ENCODE data around the gene SERPINB1.
"Not testable (repeated sequence)": the region's sequence is repeated elsewhere in the genome, so short reads cannot be mapped to it uniquely, and the experiment has no call there.

SERPINB1 gene

DNA sequence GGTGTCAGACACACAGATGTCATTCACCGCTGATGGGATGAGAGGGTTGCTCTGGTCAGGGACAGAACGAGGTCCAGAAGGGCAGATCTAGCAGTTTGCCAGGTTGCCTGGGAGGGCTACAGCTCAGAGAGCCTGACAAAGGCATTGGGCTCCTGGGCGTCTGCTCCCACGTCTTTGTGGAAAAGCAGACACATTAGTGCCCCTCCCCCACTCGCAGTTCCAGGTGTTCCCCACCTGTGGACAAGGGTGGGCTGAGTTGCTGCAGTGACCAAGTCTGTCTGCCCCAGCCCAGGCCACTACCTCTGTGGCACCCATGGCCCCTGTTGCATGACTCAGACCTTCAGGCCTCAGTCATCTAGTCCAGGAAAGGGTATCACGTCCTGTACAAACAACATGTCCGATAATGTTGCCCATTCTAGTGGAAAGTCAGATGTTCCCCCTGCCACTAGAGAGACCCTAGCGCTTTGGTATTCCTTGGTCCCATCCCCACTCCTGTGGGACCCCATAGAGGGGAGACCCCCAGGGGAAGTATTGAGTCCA is 39.1 kb downstream of the SERPINB1 start:
- H3K4me3 ChIP-seq (ENCODE audit: low read length): no peak overlapping the region
- TF ChIP-seq ZNF274 (IDR thresholded peaks at IDR 0.05; ENCODE audit: low read depth, low read length): no peak

DNA sequence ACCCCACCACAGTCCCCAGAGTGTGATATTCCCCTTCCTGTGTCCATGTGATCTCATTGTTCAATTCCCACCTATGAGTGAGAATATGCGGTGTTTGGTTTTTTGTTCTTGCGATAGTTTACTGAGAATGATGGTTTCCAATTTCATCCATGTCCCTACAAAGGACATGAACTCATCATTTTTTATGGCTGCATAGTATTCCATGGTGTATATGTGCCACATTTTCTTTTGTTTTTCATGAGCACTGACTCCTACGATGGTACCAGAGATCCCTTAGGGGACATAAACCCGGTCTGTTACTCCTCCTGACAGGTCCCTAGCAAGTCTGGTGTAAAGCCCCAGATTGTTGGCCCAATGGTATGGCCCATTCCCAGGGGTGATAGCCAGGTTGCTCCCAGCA is 40.0 kb downstream of the SERPINB1 start:
- H3K4me3 ChIP-seq (ENCODE audit: low read length): not testable (repeated sequence)

DNA sequence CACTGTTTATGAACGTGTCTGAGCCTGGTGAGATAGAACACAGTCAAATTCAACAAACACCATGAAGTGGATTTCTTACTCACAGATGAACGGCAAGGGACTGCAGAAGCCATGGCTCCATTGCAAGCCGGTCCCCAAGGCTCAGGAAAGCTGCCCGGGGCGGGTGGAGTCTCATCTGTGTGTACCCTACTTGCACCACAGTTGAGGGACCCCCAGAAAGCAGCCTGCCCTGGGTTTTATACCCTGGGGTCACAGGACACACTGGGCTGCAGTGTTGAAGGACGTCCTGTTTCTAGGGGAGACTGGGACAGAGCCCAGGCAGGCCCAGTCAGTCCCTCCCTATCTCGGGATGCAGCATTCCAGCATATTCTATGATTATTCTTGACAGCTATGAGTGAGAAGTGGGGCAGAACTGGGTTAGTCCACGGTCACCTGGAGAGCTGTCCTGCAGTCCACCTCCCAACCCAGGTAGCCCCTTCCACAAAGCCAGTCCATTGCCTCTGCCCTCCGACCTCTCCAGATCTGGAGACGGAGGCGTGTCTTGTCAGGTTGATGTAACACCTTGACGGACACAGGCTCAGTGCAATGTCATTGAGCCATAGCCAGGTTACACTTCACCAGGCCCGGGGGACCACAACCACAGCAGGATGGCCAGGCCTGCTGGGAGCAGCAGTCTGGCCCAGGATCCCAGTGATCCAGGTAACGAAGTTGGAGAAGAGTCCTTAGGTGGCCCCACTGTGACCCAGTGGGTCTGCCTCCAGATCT is 40.9 kb downstream of the SERPINB1 start:
- no peak overlapping the region for H3K4me3 ChIP-seq (ENCODE audit: low read length)
- TF ChIP-seq ZNF274 (IDR thresholded peaks at IDR 0.05; ENCODE audit: low read depth, low read length): no peak

DNA sequence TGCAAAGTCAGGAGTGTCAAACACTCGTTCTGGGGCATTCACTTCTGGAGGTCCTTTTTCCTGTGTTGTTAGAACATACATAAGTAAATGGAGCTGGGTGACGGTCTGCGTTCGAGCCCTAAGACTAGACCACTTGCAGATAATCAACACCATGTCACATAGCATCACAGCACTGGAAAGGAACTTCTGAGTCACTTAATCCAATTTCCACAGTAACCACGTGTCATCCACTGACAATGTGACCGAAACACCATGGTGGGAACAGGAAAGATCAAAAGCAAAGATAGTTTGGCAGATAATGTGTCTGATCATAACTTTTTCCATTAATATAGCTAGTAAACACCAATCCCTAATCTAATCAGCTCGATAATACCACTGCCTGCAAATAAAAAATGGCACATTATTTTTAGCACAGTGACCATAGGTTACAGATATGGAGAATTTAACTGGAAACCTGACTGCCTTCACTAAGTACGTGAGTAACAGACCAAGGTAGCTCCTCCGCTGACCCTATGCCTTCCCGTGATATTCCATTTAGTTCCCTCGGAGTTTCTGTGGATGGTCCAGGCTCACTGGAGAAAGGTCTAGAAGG is 41.6 kb downstream of the SERPINB1 start:
- no peak overlapping the region for H3K4me3 ChIP-seq (ENCODE audit: low read length)
- TF ChIP-seq ZNF274 (IDR thresholded peaks at IDR 0.05; ENCODE audit: low read depth, low read length): no peak

DNA sequence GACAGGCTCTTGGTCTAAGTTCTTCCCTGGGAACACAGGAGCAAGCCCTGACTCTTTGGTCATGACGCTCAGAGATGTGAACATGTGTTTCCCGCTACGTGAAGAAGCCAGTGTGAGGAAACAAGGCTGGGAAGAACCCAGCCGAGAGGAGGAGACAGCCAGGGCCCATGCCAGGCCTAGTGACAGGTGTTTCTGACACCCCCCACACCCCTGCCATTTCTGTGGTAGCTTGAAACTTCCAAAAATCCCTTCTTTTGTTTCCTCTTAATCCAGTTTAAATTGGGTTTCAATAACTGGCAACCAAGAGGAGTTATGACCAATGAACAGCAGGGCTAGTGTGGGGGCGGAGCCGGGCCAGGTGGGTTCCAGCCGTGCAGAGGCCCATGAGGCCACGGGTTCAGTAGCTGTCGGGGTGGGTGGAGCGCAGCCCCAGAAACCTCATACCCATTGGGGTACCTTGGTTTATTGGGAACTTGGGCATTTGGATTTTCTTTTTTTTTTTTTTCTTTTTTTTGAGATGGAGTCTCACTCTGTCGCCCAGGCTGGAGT is 43.0 kb downstream of the SERPINB1 start:
- no peak overlapping the region for H3K4me3 ChIP-seq (ENCODE audit: low read length)
- no peak for TF ChIP-seq ZNF274 (IDR thresholded peaks at IDR 0.05; ENCODE audit: low read depth, low read length)

DNA sequence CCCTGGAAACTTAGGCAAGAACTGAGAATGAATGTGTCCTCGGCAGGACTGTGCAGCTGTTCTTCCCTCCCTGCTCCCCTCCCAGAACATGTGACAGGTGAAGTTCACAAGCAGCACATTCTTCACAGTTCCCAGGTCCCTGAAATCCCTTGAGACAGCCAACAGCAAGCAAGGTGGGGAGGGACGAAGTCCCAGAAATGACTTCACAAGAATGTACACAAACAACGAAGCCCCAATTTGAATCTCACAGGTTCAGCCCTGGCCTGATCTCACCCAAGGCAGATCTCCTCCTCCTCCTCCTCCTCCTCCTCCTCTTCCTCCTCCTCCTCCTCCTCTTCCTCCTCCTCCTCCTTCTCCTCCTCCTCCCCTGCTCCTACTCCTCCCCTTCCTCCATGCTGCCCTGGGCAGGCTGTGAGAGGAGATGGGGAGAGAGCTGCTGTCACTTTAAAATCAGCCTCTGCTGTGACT is 44.1 kb downstream of the SERPINB1 start:
- no peak for TF ChIP-seq ZNF274 (IDR thresholded peaks at IDR 0.05; ENCODE audit: low read depth, low read length)
- H3K4me3 ChIP-seq (ENCODE audit: low read length): no peak overlapping the region

DNA sequence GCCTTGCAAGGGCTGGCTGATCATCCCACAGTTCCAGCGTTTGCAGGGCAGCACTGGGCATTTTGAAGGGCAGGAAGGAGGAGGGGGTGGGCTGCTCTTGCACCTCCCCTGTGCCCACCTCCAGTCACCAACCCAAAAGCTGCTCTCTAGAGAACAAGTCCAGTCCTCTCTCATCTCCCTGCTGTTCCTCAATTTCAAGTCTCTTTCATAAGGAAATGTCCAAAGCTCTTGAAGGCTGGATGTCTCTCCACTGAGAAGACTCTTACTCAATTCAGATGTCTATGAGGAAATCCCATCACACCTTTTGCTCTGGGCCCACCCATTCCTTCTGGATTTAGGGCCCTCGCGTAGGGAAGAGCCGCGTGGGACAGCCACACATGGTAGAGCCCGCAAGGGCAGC is 44.8 kb downstream of the SERPINB1 start:
- H3K4me3 ChIP-seq (ENCODE audit: low read length): no peak overlapping the region
- no peak for TF ChIP-seq ZNF274 (IDR thresholded peaks at IDR 0.05; ENCODE audit: low read depth, low read length)

DNA sequence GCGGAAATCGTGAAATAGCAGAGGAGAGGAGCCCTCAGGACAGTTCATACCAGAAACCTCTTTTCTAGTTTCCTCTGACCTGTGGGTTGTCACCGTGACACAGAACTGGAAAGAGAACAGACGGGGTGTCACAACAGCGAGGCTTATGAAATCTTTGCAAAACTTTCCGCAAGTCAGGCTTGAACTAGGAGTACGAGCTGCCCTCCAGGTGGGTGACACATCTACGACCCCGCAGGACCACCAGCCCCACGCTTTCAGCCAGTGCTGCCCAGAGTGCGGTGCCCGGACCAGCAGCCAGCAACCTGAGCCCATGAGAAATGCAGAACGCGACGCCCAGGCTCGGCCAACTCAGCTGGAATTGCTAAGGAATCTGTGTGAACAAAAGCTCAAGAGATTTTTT is 45.7 kb downstream of the SERPINB1 start:
- no peak for TF ChIP-seq ZNF274 (IDR thresholded peaks at IDR 0.05; ENCODE audit: low read depth, low read length)

DNA sequence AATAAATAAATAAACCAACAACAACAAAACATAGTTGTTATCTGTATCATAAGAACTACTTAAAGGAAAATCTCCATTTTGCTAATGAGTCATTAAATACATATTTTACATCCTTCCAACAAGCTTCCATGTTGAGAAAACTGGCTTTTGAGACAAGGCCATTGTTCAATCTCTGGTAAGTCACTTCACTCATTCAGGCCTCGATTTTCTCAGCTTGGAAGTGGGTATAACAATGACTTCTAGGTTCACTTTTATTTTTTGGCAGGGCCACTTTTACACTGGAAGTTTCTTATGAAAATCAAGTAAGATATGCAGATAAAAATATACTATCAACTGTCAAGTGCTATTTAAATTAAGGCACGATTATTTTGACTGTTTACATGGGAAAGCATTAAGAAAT is 46.5 kb downstream of the SERPINB1 start:
- no peak overlapping the region for H3K4me3 ChIP-seq (ENCODE audit: low read length)
- no peak for TF ChIP-seq ZNF274 (IDR thresholded peaks at IDR 0.05; ENCODE audit: low read depth, low read length)

More for the DNA sequence above, 45.7 kb downstream of the SERPINB1 start:
- H3K4me3 ChIP-seq (ENCODE audit: low read length): no peak overlapping the region

DNA sequence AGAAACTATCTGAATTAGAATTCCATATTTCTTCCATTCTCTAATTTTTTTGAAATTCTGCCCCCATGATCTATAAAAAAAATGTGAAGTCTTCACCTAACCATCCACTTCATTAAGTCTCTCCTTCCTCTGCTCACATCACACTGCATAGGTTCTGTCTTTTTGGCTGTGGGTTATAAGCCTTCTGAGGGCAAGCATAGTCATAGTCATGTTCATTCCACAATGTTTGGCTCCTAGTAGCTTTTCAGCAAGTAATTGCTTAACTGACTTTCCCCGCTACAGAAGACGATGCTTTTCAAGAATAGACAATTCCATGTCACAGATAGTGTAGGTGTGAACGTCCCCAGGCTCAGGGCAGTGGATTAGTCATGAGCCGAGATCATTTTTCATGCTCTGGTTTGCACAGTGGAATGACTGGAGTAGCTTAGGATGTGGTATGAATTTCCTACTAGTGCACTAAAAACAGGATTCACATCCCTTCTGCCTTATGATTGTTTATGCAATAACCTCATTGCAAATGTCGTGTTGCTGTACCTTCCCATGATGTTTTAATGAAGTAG is 47.4 kb downstream of the SERPINB1 start:
- no peak overlapping the region for H3K4me3 ChIP-seq (ENCODE audit: low read length)

DNA sequence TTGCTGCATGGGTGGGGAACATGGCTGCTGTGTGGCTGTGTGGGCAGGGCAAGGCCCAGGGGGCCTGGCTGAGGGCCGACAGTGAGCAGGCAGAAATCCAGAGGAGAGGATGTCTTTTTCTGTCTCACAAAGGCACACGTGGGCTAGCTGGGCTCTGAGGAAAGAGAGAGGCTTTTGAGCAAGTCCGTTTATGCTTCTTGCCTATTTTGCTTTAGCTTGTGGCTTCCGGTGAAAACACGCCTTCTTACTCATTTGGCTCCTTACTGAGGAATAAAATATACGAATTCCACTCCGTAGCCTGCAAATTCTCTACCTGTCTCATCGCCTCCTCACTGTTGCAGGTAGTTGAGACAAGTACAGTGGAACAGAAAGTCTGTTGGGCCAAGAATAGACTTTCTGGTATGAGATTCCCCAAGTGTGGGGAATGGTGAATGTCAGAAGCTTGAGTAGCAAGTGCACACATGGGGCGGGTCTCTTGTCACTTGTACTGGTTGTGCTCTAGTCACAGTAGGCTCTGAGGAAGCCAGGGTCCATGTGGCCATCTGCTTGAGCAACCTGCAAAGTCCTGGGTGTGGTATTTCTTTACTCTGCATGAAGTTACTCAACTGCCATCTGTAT is 48.0 kb downstream of the SERPINB1 start:
- no peak for TF ChIP-seq ZNF274 (IDR thresholded peaks at IDR 0.05; ENCODE audit: low read depth, low read length)
- no peak overlapping the region for H3K4me3 ChIP-seq (ENCODE audit: low read length)

More for the DNA sequence above, 47.4 kb downstream of the SERPINB1 start:
- TF ChIP-seq ZNF274 (IDR thresholded peaks at IDR 0.05; ENCODE audit: low read depth, low read length): no peak

DNA sequence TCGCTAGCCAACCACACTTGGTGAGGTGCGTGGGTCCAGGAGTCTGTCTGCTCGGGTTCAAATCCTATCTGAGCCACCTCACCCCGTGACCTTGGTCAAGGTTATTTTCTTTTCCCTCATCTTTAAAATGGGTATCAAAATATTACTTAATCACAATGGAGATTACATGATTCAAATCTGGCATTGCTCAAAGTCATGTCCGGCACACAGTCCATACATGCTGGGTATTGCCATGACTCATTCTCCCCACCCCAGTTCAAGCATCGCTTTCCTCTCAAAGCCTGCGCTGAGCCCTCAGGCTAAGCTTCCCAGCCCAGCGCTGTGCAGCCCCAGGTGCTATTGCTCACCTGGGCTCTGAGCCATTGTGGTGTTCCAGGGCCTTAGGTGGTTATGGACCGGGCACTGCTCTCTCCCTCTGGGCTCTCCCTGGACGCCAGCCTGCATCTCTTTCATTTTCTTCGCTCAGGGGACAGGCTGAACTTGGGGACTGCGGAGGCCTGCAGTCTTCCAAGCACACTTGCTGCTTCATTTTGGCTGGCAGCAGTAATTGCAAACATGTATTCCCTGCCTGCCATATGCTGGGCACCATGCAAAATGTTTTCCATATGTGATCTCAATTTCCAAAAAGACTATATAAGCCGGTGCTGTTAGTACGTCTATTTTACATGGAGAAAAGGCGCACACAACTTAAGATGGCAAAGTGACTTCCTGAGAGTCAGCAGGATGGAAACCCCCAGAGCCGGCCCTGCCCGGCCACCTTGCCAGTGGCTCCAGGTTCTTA is 49.1 kb downstream of the SERPINB1 start:
- no peak overlapping the region for H3K4me3 ChIP-seq (ENCODE audit: low read length)
- TF ChIP-seq ZNF274 (IDR thresholded peaks at IDR 0.05; ENCODE audit: low read depth, low read length): no peak

DNA sequence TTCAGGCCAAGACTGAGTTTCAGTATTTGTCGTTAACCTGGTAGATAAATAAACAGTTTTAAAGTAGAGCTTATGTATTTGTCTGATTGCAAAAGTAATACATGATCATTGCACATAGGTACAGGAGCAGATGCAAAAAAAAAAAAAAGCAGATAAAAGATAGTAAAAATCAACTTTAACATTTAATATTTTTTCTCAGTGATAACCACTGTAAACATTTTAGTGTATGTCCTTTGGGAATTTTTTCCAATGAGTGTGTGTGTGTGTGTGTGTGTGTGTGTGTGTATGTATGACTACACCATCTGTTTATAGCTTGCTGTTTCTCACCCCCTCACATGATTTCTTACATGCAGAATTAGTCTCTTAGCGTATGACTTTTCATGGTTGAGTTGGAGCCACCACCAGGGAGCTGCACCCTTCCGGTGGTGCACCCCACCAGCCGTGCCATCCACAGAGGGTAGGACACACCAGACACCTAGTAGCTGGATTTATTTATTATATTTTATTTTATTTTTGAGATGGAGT is 50.2 kb downstream of the SERPINB1 start:
- no peak overlapping the region for H3K4me3 ChIP-seq (ENCODE audit: low read length)
- no peak for TF ChIP-seq ZNF274 (IDR thresholded peaks at IDR 0.05; ENCODE audit: low read depth, low read length)

All from GM08714 (cell line).